Suprapubic skin (tissue), 4 donors: ENCODE data around the gene DPY30. TPM values are rescaled to one million over a fixed set of nuclear protein-coding genes. Genes with fewer than 3 reads are reported as not detected.

Experiments
- DNase-seq, 2 donors: peaks; one replicate each; pipeline ENCODE4 v3.0.0-alpha.2; 2019; ENCODE audit warnings: low spot score in 2 of 2
- H3K27ac ChIP-seq: fragments of 200-600 bp; sonication (generic); one replicate; pipeline ENCODE4 v1.5.1; 2019
- H3K27me3 ChIP-seq: fragments of 200-600 bp; sonication (generic); one replicate; pipeline ENCODE4 v1.5.1; 2019
- H3K36me3 ChIP-seq: fragments of 200-600 bp; sonication (generic); one replicate; pipeline ENCODE4 v1.5.1; 2019
- H3K4me1 ChIP-seq: fragments of 200-600 bp; sonication (generic); one replicate; pipeline ENCODE4 v1.5.1; 2019
- H3K4me3 ChIP-seq: fragments of 200-600 bp; sonication (generic); one replicate; pipeline ENCODE4 v1.5.1; 2019; ENCODE audit warnings: mild to moderate bottlenecking
- H3K9me3 ChIP-seq: fragments of 200-600 bp; sonication (generic); one replicate; pipeline ENCODE4 v1.5.1; 2019
- CTCF ChIP-seq, 2 donors: fragments of 200-600 bp in 1 of 2; fragments of 450-650 bp in 1 of 2; sonication (generic) in 1 of 2; IDR thresholded peaks; one replicate each; pipeline ENCODE4 v1.5.1; 2016 to 2019; ENCODE audit warnings: antibody characterized with exemption in 2 of 2, mild to moderate bottlenecking in 1 of 2, moderate library complexity in 1 of 2
- EP300 ChIP-seq: sonication (generic); formaldehyde crosslinking; IDR thresholded peaks from one replicate; pipeline ENCODE4 v1.6.1; 2017; ENCODE audit warnings: antibody characterized with exemption
- POLR2A ChIP-seq, 2 donors: fragments of 450-650 bp; IDR thresholded peaks; one replicate each; pipeline ENCODE4 v1.6.1; 2017; ENCODE audit warnings: antibody characterized with exemption in 2 of 2, mild to moderate bottlenecking in 2 of 2, moderate library complexity in 2 of 2
- POLR2AphosphoS5 ChIP-seq, 3 donors: sonication (generic); formaldehyde crosslinking; IDR thresholded peaks; one replicate each; pipeline ENCODE4 v1.6.1; 2017; ENCODE audit warnings: antibody characterized with exemption in 3 of 3
- WGBS: methylation state at CpG from one replicate; pipeline ENCODE4 v1.1.5; 2018; 5-methylcytosine and 5-hydroxymethylcytosine counted together
- total RNA-seq, 4 donors: library from RNA; depleted of rRNA; stranded (reverse); fragments of >200 nt; gene quantifications; one replicate each; pipeline ENCODE4 v1.1.0, GENCODE V29; 2016

Gene DPY30
- total RNA-seq, 4 donors from 2014 or later, result 44.1 to 59.2 (median 48.8) TPM

- DNase-seq, result no peak
- Histone ChIP-seq H3K9me3 (no peaks in the 10 kb centered on the region), H3K4me1 (peaks cover 14% of the 10 kb centered on the region), H3K36me3 (no peaks in the 10 kb centered on the region), H3K4me3 (no peak overlapping the region), H3K27ac (no peak overlapping the region), H3K27me3 (no peaks in the 10 kb centered on the region)
- TF ChIP-seq CTCF (IDR thresholded peaks at IDR 0.05) (no peak), POLR2AphosphoS5 (IDR thresholded peaks at IDR 0.05) (no peak), EP300 (no peak), POLR2A (IDR thresholded peaks at IDR 0.05) (no peak)
- WGBS, result 90% methylated on average over 4 of the region's 4 CpGs
Observed at GRCh38 chr2:31989946-31990345, 49.7 kb downstream of the DPY30 start.

- 67% methylated on average over 2 of the region's 2 CpGs for WGBS
- no peak for TF ChIP-seq POLR2A (IDR thresholded peaks at IDR 0.05)
- no peak for TF ChIP-seq CTCF (IDR thresholded peaks at IDR 0.05)
- TF ChIP-seq EP300, result no peak
- TF ChIP-seq POLR2AphosphoS5 (IDR thresholded peaks at IDR 0.05), result no peak
- Histone ChIP-seq H3K4me3 (no peak overlapping the region), H3K36me3 (no peaks in the 10 kb centered on the region), H3K27me3 (no peaks in the 10 kb centered on the region), H3K9me3 (no peaks in the 10 kb centered on the region), H3K27ac (no peak overlapping the region), H3K4me1 (peaks cover 14% of the 10 kb centered on the region)
- no peak for DNase-seq
Observed at GRCh38 chr2:31987454-31988220, 52.0 kb downstream of the DPY30 start.

GRCh38 chr2:31986906-31987305 lies 52.7 kb downstream of the DPY30 start:
- peaks cover 14% of the 10 kb centered on the region for H3K4me1 ChIP-seq
- TF ChIP-seq EP300 (no peak), CTCF (IDR thresholded peaks at IDR 0.05) (no peak), POLR2A (IDR thresholded peaks at IDR 0.05) (no peak), POLR2AphosphoS5 (IDR thresholded peaks at IDR 0.05) (no peak)
- H3K27ac ChIP-seq, result no peak overlapping the region
- WGBS, result 89% methylated on average over 3 of the region's 3 CpGs
- no peaks in the 10 kb centered on the region for H3K36me3 ChIP-seq
- no peaks in the 10 kb centered on the region for H3K9me3 ChIP-seq
- no peaks in the 10 kb centered on the region for H3K27me3 ChIP-seq
- DNase-seq, result no peak
- no peak overlapping the region for H3K4me3 ChIP-seq

- no peaks in the 10 kb centered on the region for H3K9me3 ChIP-seq
- H3K4me1 ChIP-seq, result peaks cover 27% of the 10 kb centered on the region
- DNase-seq, result no peak
- WGBS, result 89% methylated on average over 5 of the region's 5 CpGs
- no peak overlapping the region for H3K4me3 ChIP-seq
- H3K27me3 ChIP-seq, result no peaks in the 10 kb centered on the region
- no peak overlapping the region for H3K27ac ChIP-seq
- no peak for TF ChIP-seq CTCF (IDR thresholded peaks at IDR 0.05)
- TF ChIP-seq POLR2AphosphoS5 (IDR thresholded peaks at IDR 0.05), result no peak
- TF ChIP-seq POLR2A (IDR thresholded peaks at IDR 0.05), result no peak
- TF ChIP-seq EP300, result no peak
- H3K36me3 ChIP-seq, result no peaks in the 10 kb centered on the region
Observed at GRCh38 chr2:31983762-31984467, 55.7 kb downstream of the DPY30 start.

DNA sequence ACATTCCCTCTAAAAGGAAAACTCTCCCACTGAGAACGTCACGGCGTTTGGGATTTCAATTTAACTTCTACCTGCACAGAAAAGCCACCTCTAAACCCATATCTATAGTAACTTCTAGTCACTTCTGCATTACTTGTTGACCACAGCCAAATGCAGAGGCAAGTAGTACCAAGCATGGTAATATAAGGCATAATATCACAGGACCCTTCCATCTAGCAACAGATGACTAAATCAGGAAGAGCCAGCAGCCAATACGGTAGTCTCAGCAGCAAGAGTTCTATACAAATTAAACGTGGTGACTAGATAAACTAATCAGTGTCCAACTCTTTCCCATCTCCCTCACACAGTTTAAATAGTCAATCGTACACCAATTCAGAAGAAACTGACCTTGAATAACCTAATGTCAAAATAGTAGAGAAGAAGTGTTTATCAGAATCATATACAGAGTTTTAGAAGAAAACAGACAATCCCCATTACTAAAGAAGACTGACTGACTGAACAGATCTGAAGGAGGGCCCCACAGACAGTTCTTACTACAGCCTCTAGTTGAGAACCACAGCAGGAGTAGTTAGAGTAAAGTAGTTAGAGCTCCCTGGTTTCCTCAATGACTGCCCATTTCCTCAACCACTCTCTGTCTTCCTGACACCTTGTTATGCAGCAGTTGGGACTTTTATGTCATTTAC lies 58.8 kb downstream of the DPY30 start:
- Histone ChIP-seq H3K27me3 (no peaks in the 10 kb centered on the region), H3K36me3 (no peaks in the 10 kb centered on the region), H3K9me3 (no peaks in the 10 kb centered on the region), H3K4me3 (no peak overlapping the region), H3K27ac (no peak overlapping the region), H3K4me1 (peaks cover 13% of the 10 kb centered on the region)
- TF ChIP-seq POLR2AphosphoS5 (IDR thresholded peaks at IDR 0.05), result no peak
- TF ChIP-seq EP300, result no peak
- TF ChIP-seq CTCF (IDR thresholded peaks at IDR 0.05), result no peak
- no peak for TF ChIP-seq POLR2A (IDR thresholded peaks at IDR 0.05)
- DNase-seq, result no peak
- WGBS, result 68% methylated on average over 6 of the region's 6 CpGs
